ENCODE results near the gene CPA4. TPM values are rescaled to one million over a fixed set of nuclear protein-coding genes. Genes with fewer than 3 reads are reported as not detected.

The CPA4 gene
- total RNA-seq, 1 experiment from 2014 or later: 11.6 TPM

GRCh38 chr7:130329681-130330080, 36.7 kb downstream of the CPA4 start:
- no peak for DNase-seq (ENCODE audit: low read depth)
- in situ Hi-C loops (cut with HindIII; ENCODE audit: low pct_unique_long_range_greater_than_20kb, low sequenced_read_pairs): no loop called here

GRCh38 chr7:130332259-130333053, 39.5 kb downstream of the CPA4 start:
- no peak for DNase-seq (ENCODE audit: low read depth)
- in situ Hi-C loops (cut with HindIII; ENCODE audit: low pct_unique_long_range_greater_than_20kb, low sequenced_read_pairs): no loop called here

- in situ Hi-C loops (cut with HindIII; ENCODE audit: low pct_unique_long_range_greater_than_20kb, low sequenced_read_pairs): no loop called here
- no peak for DNase-seq (ENCODE audit: low read depth)
Observed at GRCh38 chr7:130333832-130334231, 40.9 kb downstream of the CPA4 start.

GRCh38 chr7:130334274-130334673, 41.3 kb downstream of the CPA4 start:
- in situ Hi-C loops (cut with HindIII; ENCODE audit: low pct_unique_long_range_greater_than_20kb, low sequenced_read_pairs): no loop called here
- DNase-seq (ENCODE audit: low read depth): no peak

- in situ Hi-C loops (cut with HindIII; ENCODE audit: low pct_unique_long_range_greater_than_20kb, low sequenced_read_pairs): no loop called here
Observed at GRCh38 chr7:130337410-130337971, 44.5 kb downstream of the CPA4 start.

GRCh38 chr7:130338233-130338632, 45.3 kb downstream of the CPA4 start:
- in situ Hi-C loops (cut with HindIII; ENCODE audit: low pct_unique_long_range_greater_than_20kb, low sequenced_read_pairs): no loop called here
- DNase-seq (ENCODE audit: low read depth): no peak

More at GRCh38 chr7:130337410-130337971, 44.5 kb downstream of the CPA4 start:
- no peak for DNase-seq (ENCODE audit: low read depth)

GRCh38 chr7:130341882-130342281, 48.9 kb downstream of the CPA4 start:
- no peak for DNase-seq (ENCODE audit: low read depth)
- in situ Hi-C loops (cut with HindIII; ENCODE audit: low pct_unique_long_range_greater_than_20kb, low sequenced_read_pairs): no loop called here

- in situ Hi-C loops (cut with HindIII; ENCODE audit: low pct_unique_long_range_greater_than_20kb, low sequenced_read_pairs): no loop called here
Observed at GRCh38 chr7:130342701-130343380, 49.9 kb downstream of the CPA4 start.

GRCh38 chr7:130344271-130344866, 51.4 kb downstream of the CPA4 start, which contains the start of gene CPA5:
TSS of gene CPA5 (plus strand) at chr7:130344816. CDS start at chr7:130346486, 1,670 bp downstream.
- in situ Hi-C loops (cut with HindIII; ENCODE audit: low pct_unique_long_range_greater_than_20kb, low sequenced_read_pairs): no loop called here

More at GRCh38 chr7:130342701-130343380, 49.9 kb downstream of the CPA4 start:
- no peak for DNase-seq (ENCODE audit: low read depth)

GRCh38 chr7:130345136-130345535, 52.2 kb downstream of the CPA4 start:
- in situ Hi-C loops (cut with HindIII; ENCODE audit: low pct_unique_long_range_greater_than_20kb, low sequenced_read_pairs): no loop called here
- DNase-seq (ENCODE audit: low read depth): no peak

More at GRCh38 chr7:130344271-130344866, 51.4 kb downstream of the CPA4 start, which contains the start of gene CPA5:
- DNase-seq (ENCODE audit: low read depth): no peak

- DNase-seq (ENCODE audit: low read depth): no peak
- in situ Hi-C loops (cut with HindIII; ENCODE audit: low pct_unique_long_range_greater_than_20kb, low sequenced_read_pairs): no loop called here
Observed at GRCh38 chr7:130345725-130346124, 52.8 kb downstream of the CPA4 start.

GRCh38 chr7:130346177-130346905, 53.4 kb downstream of the CPA4 start:
- no peak for DNase-seq (ENCODE audit: low read depth)
- in situ Hi-C loops (cut with HindIII; ENCODE audit: low pct_unique_long_range_greater_than_20kb, low sequenced_read_pairs): no loop called here

GRCh38 chr7:130346941-130347340, 54.0 kb downstream of the CPA4 start:
- DNase-seq (ENCODE audit: low read depth): no peak
- in situ Hi-C loops (cut with HindIII; ENCODE audit: low pct_unique_long_range_greater_than_20kb, low sequenced_read_pairs): no loop called here

GRCh38 chr7:130349911-130350782, 57.2 kb downstream of the CPA4 start:
- in situ Hi-C loops (cut with HindIII; ENCODE audit: low pct_unique_long_range_greater_than_20kb, low sequenced_read_pairs): no loop called here
- no peak for DNase-seq (ENCODE audit: low read depth)

- no peak for DNase-seq (ENCODE audit: low read depth)
- in situ Hi-C loops (cut with HindIII; ENCODE audit: low pct_unique_long_range_greater_than_20kb, low sequenced_read_pairs): no loop called here
Observed at GRCh38 chr7:130350945-130351790, 58.2 kb downstream of the CPA4 start.

- in situ Hi-C loops (cut with HindIII; ENCODE audit: low pct_unique_long_range_greater_than_20kb, low sequenced_read_pairs): no loop called here
- no peak for DNase-seq (ENCODE audit: low read depth)
Observed at GRCh38 chr7:130351791-130352090, 58.8 kb downstream of the CPA4 start.

Data from Caki2 (cell line).